HG02588 (cell line): ENCODE results near the gene GRIN3A.
A peak's percentile ranks its signal among the peaks of the same experiment; 100 is the strongest.
"Not testable (repeated sequence)": the region's sequence is repeated elsewhere in the genome, so short reads cannot be mapped to it uniquely, and the experiment has no call there.

Experiments used
- ATAC-seq: cut with Tn5 transposase; IDR thresholded peaks from one replicate; pipeline ENCODE4 v1.9.1; 2021; ENCODE audit warnings: mild to moderate bottlenecking, moderate library complexity; ENCODE audit not compliant: unreplicated experiment

The GRIN3A gene

GRCh38 chr9:101635473-101635872 lies 103.0 kb downstream of the GRIN3A start:
- ATAC-seq: no peak

DNA sequence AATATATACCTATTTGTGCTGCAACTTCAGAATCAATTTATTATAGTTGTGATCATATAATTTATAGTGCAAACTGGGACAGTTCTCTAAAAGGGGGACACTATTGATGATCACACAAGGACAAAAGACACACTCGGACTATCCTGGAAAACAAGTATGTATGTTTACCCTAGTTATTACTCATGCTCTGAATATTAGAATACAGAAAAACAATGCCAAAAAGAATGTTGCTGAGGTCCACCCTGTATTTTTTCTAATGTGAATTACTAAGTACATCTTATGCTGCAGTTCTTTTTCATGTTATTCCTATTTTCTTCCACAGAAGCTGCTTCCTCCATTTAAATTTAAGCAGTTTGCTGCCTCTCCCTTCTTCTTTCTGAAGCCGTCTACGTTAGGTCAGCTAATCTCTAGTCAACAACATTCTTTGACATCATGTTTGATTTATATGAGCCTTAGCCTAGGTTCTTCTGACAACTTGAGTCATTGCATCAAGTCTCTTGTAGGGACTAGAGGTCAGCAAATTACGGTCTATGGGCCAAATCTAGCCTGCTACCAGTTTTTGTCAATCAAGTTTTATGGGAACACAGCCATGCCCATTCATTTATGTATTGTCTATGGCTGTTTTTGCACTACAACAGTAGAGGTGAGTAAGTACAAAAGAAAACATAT lies 103.6 kb downstream of the GRIN3A start:
- ATAC-seq: no peak

DNA sequence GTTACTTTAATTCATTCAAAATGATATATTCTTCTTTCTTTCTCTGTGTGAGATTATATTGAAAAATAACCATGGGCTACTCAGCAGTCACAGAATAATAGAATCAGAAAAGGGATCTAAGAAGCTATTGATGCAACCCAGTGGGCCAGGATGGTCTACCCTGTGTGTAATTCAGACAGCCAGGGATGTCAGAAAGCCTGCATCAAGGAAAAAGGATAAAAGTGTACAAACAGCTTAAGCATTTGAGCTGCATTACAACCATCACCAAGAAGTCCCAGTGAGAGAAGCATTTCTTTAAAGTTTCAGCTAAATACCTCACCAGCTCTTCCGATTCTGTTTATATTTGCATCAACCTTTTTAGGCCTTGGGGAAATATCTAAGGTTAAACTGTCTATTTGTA lies 105.8 kb downstream of the GRIN3A start:
- no peak for ATAC-seq

GRCh38 chr9:101631892-101632291 lies 106.6 kb downstream of the GRIN3A start:
- no peak for ATAC-seq

GRCh38 chr9:101629636-101630035 lies 108.8 kb downstream of the GRIN3A start:
- ATAC-seq: no peak

GRCh38 chr9:101628173-101628572 lies 110.3 kb downstream of the GRIN3A start:
- ATAC-seq: no peak

DNA sequence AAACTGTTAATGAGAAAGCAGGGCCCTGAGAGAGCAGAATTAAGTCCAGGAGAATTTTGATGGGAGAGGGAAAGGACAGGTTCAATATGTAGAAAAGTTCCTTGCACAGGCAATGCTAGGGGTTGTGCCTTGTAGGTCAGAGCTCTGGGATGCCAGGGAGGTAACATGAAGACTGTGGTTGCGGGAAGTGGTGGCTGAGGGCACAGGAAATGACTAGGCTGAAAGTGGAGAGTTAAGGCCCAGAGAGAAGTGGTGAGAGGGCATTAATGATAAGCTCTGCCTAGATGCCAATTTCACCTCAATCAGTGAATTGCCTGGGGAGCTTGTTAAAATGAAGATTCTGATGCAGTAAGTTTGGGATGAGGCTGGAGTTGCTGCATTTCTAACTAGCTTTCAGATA lies 112.2 kb downstream of the GRIN3A start:
- no peak for ATAC-seq

DNA sequence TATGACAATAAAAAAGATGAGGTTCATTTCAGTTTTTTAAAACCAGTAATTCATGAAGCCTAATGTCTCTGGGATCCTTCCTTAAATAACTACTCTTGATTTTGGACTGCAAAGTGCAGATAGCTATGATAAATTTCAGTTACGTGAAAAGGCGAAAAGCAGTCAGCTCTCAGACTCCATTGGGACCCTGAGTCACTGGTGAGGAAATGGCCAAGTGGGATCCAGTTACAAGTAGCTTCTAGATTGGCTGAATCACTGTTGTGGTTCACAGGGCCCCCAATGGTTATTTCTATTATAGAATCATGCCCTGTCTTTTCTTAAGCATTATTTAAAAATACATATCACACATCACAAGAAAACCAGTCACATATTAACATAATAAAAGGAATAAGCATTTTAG lies 112.6 kb downstream of the GRIN3A start:
- no peak for ATAC-seq

DNA sequence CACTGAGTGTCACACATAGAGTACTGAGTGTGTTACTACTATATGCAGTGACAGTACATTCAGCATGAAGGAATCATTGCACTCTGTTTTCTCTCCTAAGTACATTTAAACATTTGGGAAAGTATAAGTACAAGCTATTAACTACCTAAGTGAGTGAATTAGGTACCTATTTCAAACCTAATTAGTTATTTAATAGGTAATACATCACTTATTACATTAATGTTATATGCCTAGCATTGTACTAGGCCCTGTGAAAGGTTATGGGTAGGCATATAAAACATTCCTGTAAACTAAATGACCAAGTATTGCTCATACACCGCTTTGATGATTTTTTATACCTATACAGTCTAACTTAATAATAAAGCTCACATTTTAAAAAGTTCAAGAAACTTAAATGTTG lies 118.0 kb downstream of the GRIN3A start:
- no peak for ATAC-seq

GRCh38 chr9:101618698-101619097 lies 119.7 kb downstream of the GRIN3A start:
- no peak for ATAC-seq

DNA sequence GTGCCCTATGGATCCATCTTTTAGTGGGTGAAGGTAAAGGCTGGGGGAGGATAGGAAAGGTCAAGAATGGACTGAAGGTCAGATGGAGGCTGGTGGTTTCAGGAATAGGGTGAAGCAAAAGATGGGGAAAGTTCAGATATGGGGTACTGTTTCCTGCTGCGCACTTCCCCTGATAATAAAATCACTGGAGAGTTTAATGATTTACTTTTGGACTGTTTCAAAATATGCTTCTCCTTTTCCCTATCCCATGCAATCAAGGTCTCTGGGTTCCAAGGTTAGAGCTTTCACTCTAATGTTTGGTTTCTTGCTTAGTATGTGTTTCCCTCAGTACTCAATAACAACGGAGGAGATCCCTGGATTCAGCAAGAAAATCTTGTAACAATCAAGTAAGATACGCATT lies 132.9 kb downstream of the GRIN3A start:
- no peak for ATAC-seq

DNA sequence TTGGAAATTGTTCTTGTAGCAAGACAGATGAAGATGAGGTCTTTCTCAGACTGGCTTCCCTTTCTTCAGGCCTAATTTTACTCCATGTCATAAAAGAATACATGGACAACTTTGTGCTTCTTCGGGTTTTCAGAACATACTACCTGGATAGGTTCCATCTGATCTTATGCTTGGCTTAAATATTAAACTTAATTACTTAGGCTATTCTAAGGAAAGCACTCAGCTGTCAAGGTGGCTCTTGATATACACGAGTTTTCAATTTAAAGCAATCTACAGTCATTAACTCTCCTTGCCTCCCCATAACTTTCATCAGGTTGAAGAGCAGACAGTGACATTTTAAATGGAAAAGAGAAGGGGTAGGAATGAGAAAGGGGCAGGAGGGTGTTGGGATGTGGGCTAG lies 134.2 kb downstream of the GRIN3A start:
- ATAC-seq: no peak

DNA sequence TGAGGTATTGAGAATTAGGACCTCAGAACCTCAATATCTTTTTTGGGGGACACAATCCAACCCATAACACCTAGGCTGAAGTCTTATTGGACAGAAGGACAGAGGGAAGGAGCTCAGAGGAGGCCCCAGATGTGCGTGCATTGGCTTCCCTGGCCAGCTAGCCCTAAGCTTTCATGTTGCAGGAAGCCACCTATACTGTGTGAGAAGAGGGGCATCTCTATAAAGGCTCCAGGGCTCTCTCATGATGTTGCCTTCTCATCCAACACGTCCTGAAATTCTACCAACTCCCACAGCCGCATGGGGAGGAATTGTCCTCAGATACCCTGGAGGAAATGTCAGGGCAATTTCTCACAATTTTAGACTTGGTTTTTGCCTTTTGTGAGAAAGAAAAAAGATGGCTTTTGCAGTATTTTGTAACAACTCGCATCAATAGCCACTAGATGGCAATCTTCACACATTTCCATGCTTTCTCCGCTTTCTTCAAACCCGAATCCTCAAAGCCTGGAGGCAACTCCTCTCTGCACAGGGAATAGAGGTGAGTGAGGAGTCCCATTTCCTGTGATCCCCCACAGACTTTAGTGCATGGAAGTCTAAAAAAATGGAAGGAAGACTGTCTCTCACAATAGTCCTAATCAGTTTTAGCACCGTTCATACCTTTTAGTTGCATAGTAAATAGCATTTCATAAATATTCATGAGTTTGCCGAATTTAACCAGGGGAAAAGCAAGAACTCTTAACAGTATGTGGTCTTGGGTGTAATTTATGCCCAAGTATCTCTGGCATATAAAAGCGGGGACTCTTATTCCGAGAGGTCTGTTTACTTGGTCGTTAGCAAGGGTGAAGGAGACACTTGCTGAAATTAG lies 136.3 kb downstream of the GRIN3A start:
- no peak for ATAC-seq

- no peak for ATAC-seq
Observed at GRCh38 chr9:101594796-101595195, 143.7 kb downstream of the GRIN3A start, which contains the start of gene PPP3R2. PPP3R2 (minus strand) TSS chr9:101594969; CDS start chr9:101594921, 48 bp downstream.

GRCh38 chr9:101593345-101593744 lies 145.1 kb downstream of the GRIN3A start:
- no peak for ATAC-seq

- ATAC-seq: no peak
Observed at GRCh38 chr9:101592788-101593187, 145.7 kb downstream of the GRIN3A start.

DNA sequence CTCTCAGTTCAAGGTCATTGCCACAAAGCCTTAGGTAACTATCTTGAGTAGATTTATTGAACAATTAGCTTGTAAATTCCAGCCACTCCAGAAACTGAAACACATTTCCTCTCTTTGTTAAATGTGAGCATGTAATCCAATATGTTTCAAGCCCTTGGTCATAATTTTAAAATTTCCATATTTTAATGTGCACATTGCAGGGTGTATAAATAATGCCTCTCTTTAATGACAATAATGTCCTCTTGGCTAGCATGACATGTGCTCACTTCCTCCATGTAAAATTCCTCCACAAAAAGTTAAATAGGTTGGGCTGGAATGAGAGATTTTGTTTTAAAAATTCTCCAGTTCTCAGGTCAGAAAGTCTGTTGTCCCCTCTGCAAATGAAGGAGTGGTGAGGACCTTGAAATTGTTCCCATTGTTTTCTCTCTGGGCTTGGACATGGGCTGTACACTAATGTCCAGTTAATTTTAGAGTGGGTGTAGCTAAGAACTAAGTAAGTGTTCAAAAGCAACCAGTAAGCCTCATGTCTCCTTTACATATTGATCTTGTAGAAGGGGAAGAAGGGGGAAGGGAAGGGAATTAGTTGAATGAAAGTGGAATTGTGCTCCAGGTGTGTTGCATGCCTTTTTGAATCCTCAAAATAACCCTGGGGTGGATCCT lies 146.5 kb downstream of the GRIN3A start:
- ATAC-seq: no peak

DNA sequence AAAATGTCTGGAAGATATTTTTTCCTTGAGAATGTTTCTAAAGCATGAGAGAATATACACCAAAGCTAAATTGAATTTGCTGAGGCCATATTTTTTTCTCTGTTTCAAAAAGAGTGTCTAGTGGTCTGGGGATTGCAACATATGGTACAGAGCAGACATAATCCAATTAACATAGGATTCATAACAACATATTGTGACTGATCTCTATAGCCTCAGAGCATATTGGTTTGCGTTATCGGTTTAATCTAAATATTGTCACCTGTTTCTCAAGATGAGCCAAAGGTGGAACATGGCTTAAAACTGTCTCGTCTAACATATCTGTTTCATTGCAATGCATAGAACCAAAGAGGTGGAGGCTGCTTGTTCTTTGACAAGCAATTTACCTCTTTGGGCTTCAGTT lies 147.5 kb downstream of the GRIN3A start:
- ATAC-seq: no peak

- not testable (repeated sequence) for ATAC-seq
Observed at GRCh38 chr9:101590074-101590473, 148.4 kb downstream of the GRIN3A start.

DNA sequence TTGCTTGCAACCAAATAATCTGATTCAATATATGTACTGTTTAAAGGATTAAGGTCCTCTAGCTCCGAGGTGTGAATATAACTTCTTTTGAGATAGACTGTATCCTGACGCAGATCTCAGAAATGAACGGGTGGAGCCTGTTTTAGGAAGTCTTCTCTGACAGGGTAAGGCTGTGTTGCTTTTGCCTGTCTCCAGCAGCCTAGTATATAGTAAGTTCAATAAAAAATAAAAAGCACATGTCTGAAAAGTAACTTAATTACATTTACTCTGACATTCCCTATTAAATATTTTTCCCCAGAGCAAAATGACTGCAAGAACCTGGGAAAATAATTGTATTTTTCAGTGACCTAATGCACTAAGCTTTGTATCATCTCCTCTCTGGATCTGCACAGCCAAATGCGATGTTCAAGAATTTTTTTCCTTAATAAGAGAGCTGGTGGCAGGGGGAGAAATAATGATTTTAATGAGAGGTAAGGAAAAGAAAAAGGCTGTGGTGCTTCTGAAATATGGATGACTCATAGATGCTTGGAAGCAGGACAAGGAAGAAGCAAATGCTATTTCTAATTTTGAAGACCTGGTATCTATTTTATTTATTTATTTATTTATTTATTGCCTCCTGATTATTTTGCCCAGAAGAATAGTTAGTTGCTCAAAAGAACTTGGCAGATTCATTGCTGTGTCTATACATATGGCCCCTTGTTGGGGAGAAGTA lies 151.0 kb downstream of the GRIN3A start:
- ATAC-seq: no peak

DNA sequence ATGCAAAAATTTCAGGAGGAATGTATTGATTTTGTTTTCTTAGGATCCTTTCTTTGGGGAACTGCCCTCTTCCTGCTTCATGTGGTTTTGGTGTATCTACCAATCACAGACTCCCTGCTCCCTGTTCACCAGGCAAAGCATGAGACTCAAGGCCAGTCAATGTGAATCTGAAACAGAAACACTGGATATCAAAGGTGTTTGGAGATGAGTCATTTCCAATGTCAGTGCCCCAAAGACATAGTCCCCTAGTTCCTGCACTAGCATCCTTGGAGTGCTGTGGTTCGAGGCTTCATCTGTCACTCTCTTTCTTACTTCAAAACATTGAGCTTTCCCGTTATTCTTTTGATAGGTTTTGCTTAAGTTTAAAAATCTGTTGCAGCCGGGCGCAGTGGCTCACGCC lies 151.8 kb downstream of the GRIN3A start:
- peak; percentile 66 for ATAC-seq
